M059J (cell line): ENCODE results near the gene ZCCHC10. TPM values are rescaled to one million over a fixed set of nuclear protein-coding genes. Genes with fewer than 3 reads are reported as not detected.
"Not testable (repeated sequence)": the region's sequence is repeated elsewhere in the genome, so short reads cannot be mapped to it uniquely, and the experiment has no call there.

Source experiments
- DNase-seq: peaks from one replicate; pipeline ENCODE4 v3.0.0-alpha.2; 2012; ENCODE audit warnings: low read depth
- total RNA-seq: library from RNA; depleted of rRNA; stranded (reverse); fragments of >200 nt; shearing (Covaris generic); gene quantifications from 2 replicates; pipeline ENCODE4 v1.2.3, GENCODE V29; 2014; rRNA removed

The ZCCHC10 gene
- total RNA-seq, 1 experiment from 2014 or later: 45.1 TPM

DNA sequence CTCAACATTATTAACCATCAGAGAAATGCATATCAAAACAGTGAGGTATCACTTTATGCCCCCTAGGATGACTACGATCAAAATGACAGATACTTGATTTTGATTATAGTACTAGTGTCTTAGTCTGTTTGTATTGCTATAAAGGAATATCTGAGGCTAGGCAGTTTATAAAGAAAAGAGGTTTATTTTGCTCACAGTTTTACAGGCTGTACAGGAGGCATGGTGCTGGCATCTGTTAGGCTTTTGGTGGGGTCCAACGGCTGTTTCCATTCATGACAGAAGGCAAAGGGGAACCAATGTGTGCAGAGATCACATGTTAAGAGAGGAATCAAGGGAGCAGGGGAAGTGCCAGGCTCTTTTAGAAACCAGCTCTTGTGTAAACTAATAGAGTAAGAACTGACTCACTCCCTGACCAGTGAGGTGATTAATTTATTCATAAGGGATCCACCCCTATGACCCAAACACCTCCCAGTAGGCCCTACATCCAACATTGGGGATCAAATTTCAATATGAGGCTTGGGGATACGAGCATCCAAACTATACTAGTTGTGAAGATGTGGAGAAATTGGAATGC lies 46.9 kb downstream of the ZCCHC10 start:
- DNase-seq: peak; percentile 65

DNA sequence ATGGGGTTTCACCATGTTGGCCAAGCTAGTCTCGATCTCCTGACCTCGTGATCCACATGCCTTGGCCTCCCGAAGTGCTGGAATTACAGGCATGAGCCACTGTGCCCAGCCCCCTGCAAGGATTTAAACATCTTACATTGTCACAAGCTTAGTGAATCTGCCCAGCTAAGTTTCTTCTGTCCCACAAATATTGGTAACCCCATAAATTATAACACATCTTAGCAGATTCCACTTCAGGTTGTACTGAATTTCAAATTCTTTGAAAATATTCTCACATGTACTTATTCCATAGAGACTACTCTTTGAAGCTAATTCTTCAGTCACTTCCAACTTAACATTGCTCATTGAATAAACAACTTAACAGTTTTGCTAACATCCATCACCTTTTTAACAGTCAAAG lies 49.5 kb downstream of the ZCCHC10 start:
- DNase-seq: no peak

DNA sequence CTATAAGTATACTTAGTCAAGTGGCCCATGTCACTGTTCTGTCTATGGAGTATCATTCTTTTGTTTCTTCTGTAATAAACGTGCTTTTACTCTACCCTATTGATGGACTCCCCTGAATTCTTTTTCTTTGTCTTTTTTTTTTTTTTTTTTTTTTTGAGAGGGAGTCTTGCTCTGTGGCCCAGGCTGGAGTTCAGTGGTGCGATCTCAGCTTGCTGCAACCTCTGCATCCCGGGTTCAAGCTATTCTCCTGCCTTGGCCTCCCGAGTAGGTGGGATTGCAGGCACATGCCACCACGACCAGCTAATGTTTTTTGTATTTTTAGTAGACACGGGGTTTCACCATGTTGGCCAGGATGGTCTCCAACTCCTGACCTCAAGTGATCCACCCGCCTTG lies 53.9 kb downstream of the ZCCHC10 start:
- DNase-seq: not testable (repeated sequence)

DNA sequence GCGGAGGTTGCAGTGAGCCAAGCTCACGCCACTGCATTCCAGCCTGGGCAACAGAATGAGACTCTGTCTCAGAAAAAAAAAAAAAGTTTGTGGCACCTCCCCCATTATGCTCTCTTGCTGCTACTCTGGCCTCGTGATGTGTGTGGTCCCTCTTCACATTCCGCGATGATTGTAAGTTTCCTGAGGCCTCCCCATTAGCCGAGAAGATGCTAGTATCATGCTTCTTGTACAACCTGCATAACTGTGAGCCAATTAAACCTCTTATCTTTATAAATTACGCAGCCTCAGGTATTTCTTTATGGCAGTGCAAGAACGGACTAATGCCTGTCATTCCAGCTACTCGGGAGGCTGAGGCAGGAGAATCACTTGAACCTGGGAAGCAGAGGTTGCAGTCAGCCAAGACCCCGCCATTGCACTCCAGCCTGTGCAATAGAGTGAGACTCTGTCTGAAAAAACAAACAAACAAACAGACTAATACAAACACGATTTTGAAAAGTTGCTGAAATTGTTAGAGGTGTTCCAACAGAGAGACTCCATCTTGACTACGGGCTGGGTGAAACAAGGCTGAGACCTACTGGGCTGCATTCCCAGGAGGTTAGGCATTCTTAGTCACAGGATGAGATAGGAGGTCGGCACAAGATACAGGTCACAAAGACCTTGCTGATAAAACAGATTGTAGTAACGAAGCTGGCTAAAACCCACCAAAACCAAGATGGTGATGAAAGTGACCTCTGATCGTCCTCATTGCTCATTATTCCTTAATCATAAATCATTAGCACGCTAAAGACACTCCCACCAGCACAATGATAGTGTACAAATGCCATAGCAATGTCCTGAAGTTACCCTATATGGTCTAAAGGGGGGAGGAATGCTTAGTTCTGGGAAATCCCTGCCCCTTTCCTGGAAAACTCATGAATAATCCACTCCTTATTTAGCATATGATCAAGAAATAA lies 54.6 kb downstream of the ZCCHC10 start:
- peak; percentile 67 for DNase-seq

DNA sequence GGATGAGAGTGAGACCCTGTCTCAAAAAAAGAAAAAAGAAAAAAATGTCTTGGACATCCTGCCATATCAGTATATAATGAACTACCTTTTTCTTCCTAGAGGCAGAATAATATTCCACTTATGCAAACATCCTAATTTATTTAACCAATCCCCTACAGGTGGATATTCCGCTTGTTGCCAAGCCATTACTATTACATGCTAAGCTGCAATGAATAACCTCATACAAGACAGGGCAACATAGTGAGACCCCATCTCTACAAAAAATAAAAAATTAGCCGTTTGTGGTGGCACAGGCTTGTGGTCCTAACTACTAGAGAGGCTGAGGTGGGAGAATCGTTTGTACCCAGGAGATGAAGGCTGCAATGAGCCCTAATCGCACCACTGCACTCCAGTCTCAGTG lies 61.2 kb downstream of the ZCCHC10 start:
- no peak for DNase-seq

DNA sequence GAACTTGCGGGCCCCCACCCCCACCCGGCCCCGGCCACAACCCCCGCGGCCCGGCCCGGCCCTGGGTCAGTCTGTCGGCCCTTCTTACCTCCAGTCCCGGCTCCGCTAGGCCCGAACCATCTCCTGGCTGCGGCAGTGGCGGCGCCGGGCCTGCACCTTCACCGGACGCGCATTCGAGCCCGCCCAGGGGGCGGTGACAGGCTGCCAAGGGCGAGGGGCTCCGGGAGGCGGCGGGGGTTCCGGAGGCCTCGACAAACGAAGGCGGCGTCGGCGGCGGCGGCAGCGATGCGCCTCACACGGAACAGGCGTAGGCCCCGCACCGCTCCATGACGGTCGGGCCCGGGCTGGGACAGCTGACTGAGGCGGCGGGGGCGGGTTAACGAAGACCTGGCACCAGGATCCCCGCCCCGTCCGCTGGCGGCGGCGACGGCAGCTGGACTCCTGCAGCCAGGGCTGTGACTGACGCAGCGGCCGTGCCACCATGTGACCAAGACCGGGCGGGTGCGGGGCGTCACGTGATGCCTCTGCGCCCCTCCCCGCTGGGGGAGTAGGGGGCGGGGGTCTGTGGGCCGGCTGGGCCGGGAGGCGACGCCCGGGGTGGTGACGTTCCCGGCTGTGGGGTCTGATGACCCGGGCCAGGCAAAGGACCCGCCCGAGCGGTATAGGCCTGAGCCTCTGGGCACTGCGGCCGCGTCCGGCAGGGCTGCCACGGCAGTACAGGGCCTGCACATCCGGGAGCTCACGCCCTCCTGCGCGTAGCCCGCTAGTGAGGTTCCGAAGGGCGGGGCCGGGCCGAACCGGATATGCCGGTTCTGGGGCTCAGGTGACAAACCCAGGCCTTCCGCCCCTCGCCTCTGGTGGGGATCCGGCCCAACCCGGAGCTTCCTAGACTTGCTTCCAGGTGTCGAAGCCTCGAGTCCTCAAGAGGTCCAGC lies 62.9 kb downstream of the ZCCHC10 start, which contains the start of gene AFF4:
AFF4 (minus strand) TSS at position 464 of the 934 bp plus-strand sequence. CDS start 26,445 bp downstream, outside the sequence.
- peak; percentile 94 for DNase-seq

DNA sequence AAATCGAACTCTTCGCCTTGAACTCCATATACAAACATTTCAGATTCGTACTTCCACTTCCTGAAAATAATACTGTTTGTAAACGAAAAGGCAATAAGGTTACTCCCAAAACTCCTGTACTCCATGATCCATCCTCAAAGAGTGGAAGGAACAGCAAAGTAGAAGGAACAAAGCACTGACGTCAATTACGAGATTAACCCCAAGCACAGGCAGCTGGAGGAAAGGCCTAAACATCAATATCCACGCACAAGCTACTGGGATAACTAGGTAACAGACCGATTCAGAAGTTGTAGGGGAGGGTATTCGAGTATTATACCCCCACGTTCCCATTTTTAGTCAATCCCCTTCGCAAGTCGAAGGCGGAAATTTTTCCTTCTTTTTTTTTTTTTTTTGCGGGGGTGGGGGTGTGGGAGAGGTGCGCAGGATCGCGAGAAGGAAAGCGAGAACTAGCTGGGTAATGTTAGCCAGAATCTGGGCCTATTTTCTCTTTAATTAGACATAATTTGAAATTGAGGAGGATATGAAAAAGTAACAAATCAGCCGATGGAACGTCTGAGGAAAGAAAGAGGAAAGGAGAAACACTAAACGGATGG lies 63.8 kb downstream of the ZCCHC10 start:
- peak; percentile 63 for DNase-seq

DNA sequence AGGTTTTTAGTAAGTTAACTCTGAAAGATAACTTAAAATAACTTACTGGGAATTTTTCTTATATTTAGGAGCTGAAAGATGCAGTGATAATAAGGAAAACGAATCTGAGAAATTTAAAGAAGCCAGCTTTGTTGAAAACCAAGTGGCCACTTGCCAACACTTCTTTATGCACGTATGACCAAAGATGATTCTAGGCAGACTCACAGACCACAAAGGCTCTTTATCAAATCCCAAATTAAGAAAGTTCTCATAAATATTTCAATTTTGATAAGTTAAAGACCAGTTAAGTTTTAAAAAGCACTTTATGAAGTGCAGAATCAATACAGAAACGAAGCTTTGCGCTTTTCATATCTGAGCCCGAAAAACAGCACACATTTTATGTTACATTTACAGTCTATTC lies 64.5 kb downstream of the ZCCHC10 start:
- peak; percentile 65 for DNase-seq

DNA sequence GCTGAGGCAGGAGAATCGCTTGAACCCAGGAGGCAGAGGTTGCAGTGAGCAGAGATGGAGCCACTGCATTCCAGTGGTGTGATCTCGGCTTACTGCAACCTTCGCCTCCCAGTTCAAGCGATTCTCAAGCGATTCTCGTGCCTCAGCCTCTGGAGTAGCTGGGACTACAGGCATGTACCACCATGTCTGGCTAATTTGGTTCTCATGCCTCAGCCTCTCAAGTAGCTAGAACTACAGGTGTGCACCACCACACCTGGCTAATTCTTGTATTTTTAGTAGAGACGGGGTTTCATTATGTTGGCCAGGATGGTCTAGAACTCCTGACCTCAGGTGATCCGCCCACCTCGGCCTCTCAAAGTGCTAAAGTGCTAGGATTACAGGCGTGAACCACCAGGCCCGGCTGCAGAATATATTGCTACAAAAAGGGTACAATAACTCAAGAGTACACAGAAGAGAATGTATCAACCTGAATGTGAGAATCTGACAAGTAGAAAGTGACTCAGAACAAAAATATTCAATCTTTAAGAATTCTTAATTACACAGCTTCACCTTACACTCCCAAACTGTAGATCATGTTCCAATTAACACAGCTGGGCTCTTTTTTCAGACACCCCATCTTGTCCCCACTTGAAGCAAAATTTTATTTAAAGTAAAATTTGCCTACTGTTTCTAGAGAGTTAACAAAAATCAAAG lies 65.1 kb downstream of the ZCCHC10 start:
- not testable (repeated sequence) for DNase-seq

DNA sequence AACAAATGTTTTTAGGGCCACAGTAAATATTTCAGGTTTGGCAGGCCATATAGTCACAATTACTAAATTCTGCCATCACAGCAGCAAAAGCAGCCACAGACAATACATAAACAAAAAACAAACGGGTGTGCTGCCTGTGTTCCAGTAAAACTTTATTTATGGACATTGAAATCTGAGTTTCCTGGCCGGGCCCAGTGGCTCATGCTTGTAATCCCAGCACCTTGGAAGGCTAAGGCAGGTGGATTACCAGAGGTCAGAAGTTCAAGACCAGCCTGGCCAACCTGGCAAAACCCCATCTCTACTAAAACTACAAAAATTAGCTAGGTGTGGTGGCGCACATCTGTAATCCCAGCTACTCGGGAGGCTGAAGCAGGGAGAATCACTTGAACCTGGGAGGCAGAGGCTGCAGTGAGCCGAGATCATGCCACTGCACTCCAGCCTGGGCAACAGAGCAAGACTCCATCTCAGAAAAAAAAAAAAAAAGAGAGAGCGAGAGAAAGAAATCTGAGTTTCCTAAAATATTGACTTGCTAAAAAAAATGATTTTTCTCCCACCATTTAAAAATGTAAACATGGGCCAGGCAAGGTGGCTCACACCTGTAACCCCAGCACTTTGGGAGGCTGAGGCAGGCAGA lies 70.1 kb downstream of the ZCCHC10 start:
- not testable (repeated sequence) for DNase-seq

DNA sequence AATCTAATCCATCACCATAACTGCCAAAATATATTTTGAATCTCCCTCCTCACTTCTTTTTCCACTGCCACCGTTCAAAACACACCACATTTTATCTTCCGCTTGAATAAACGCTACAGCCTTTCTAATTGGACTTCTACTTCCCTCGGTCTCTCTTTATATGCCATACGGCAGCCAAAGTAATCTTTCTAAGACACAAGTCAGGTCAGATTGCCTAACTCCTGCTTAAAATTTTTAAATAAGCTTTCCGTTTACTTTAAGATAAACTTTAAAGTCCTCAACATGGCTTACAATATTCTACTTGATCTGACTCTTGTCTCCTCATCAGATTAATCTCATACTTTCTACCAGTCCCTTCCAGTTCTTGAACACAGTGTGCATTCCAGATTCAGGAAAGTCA lies 72.6 kb downstream of the ZCCHC10 start:
- no peak for DNase-seq

DNA sequence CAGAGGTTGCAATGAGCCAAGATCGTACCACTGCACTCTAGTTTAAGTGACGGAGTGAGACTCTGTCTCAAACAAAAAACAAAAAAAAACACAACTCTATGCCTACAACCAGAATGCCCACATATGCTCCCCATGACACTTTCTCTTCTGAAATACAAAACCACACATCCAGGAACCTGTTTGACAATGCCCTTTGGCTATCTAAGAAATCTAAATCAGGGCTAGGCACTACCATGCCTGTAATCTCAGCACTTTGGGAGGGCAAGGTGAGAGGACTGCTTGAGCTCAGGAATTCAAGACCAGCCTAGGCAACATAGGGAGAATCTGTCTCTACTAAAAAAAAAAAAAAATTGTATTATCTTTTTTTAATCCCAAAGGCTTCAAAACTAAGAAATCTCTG lies 73.5 kb downstream of the ZCCHC10 start:
- DNase-seq: no peak

DNA sequence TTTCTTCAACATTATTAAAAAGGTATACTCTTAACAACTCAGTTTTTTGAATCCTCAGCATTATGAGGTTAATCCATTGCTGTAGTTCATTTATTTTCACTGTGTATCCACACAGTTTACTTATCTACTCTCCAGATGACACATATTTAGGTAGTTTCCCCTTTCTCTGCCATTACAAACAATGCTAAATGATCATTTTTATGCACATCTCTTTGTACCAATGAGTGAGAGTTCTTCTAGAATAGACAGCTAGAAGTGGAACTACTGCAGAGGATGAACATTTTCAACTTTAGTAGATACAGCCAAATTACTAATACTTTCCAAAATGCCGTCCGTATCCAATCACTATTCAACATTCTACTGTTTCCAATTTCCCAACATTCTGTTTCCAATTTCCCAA lies 74.5 kb downstream of the ZCCHC10 start:
- DNase-seq: no peak

DNA sequence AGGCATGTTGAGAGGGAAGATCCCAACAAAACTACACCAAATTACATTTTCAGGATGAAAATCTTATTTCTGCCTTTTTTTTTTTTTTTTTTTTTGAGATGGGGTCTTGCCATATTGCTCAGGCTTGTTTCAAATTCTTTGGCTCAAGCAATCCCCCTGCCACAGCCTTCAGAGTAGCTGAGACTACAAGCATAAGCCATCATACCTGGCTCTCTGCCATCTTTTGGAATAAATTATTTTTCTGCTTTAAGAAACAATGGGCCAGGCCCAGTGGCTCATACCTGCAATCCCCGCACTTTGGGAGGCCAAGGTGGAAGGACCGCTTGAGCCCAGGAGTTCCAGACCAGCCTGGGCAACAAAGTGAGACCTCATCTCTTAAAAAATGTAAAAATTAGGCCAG lies 77.2 kb downstream of the ZCCHC10 start:
- DNase-seq: no peak

DNA sequence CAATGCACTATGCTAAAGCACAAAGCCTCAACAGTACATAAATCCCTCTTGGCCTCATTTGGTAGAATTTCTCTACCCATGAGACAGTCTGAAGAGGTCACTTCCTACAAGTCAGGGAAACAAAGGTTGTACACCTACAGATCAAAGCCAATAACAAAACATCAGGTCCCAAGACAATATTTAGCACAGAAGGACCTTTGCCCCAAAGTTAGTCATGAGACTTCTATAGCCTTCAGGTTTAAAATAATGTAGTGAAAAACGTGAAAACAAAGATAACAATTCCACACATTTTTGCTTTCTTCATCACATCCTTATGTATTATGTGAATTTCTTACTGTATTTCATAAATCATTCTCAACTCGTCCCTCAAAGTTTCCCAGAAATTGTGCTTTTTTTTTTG lies 78.7 kb downstream of the ZCCHC10 start:
- peak; percentile 14 for DNase-seq

Other genes with a start within 250 kb of the ZCCHC10 start
- 26.9 and 41.7 TPM in 2 replicates for gene SEPTIN8, start 249.3 kb downstream of the ZCCHC10 start, total RNA-seq
- gene SOWAHA, start 213.2 kb downstream of the ZCCHC10 start, total RNA-seq: 0.10 and 0.32 TPM in 2 replicates
- gene SHROOM1, start 195.9 kb downstream of the ZCCHC10 start, total RNA-seq: 7.3 and 10.3 TPM in 2 replicates
- not detected in 2 replicates for gene GDF9, start 160.1 kb downstream of the ZCCHC10 start, total RNA-seq
- 231 and 270 TPM in 2 replicates for gene UQCRQ, start 159.9 kb downstream of the ZCCHC10 start, total RNA-seq
- 0.25 TPM in 1 of 2 replicates, not detected in the other for gene LEAP2, start 152.9 kb downstream of the ZCCHC10 start, total RNA-seq
- 31.8 and 39.2 TPM in 2 replicates for gene AFF4, start 62.9 kb downstream of the ZCCHC10 start, total RNA-seq
- gene HSPA4, start 25.5 kb upstream of the ZCCHC10 start, total RNA-seq: 93.8 and 115 TPM in 2 replicates